ENCODE data around the gene CNTN6.

DNA sequence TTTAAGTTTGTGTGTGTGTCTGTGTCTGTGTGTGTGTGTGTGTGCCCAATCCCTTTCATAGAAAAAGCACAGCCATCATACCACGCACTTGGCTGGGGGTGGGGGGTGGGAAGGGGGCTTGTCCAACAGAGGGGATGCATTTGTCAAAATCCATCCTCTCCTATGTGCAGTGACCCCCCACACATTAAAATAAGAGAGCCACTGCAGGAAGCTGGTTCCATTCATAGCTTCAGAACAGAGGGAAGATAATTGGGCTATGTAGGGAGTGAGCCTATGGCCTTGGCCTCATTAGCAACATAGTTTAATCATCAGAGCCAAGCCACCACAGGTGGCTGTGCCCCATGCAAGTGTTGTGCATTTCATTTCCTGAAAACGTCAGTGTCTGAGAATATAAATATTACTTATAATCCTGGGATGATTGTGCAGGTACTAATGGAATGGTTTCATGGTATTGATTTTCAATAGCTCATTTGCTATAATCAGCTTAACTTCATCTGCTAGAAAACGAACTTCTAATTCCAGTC lies 330.8 kb downstream of the CNTN6 start:
- TF ChIP-seq, protein P1, sequence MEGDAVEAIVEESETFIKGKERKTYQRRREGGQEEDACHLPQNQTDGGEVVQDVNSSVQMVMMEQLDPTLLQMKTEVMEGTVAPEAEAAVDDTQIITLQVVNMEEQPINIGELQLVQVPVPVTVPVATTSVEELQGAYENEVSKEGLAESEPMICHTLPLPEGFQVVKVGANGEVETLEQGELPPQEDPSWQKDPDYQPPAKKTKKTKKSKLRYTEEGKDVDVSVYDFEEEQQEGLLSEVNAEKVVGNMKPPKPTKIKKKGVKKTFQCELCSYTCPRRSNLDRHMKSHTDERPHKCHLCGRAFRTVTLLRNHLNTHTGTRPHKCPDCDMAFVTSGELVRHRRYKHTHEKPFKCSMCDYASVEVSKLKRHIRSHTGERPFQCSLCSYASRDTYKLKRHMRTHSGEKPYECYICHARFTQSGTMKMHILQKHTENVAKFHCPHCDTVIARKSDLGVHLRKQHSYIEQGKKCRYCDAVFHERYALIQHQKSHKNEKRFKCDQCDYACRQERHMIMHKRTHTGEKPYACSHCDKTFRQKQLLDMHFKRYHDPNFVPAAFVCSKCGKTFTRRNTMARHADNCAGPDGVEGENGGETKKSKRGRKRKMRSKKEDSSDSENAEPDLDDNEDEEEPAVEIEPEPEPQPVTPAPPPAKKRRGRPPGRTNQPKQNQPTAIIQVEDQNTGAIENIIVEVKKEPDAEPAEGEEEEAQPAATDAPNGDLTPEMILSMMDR (IDR thresholded peaks at IDR 0.05): no peak
- no peak for TF ChIP-seq POLR2A (IDR thresholded peaks at IDR 0.05)

All from lower leg skin (tissue), 3 donors.